DMS153 (cell line): ENCODE results near the gene CDH22.

ENCODE experiments used
- DNase-seq: peaks from one replicate; lab custom pipeline; 2025; lab: John Stamatoyannopoulos, UW

The CDH22 gene

DNA sequence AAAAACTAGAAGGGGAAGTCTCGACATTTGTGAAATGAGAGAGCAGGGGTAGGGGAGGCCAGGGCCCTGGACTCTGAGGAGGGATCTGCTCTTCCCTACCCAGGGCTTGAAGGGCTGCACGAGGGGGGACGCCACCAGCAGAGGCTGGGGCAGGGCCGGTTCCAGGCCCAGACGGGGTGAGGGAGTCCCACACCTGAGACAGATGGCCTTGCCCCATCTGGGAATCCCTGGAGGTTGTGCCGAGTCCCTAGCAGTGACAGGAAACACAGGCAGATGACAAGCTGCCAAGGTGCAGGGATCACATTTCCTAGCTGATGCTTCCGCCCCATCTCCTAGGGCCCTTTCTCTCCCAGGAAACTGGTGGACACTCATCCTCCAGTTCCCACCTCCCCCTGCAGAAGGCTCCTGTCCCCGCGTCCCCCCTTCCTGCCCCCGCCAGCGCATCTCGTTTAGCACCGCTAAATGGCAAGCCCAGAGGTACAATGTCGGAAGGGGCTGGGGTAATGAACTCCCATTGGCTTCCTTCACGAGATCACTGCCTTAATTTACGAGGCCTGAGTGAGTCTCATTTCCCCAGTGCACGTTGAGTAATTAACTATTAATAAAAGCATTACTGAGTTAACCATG is 35.2 kb upstream of the CDH22 start:
- DNase-seq, result peak; percentile 25

DNA sequence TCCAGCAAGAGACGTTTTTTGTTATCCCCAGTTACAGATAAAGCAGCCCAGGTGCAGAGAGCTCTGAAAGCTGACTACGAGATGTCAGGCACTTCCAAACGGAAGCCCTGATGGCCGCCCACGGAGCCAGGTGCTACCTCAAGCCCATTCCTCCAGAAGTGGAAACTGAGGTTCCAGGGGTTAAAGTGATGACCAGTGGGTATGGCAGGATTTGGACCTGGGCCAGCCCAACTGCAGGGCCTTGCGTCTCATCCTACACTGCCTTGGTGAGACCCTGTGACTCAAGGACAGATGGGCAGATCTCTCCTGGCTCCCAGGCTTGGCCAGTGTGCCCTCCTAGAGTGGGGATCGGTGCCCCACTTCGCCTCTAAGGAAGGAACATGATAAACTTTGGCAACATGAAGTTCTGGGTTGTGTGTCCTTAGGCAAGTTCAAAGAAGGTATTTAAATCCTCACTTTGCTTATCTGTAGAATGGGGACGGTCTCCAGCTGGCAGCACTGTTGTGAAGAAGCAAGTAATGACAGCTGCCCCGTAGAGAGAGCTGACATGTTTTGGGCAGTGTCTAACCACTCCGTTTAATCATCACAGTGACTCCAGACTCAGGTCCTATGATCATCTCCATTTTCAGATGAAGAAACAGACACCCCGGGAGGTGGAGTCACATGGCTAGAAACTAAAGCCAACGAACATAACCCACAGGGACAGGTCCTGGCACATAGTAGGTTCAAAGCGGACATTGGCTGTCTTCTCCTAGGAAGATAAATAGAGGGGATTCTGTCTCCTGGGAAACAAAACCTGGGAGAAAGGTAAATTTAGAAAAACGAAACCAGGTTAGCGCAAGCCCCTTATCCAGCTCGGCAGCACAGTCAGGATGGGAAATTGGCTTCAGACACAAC is 34.4 kb upstream of the CDH22 start:
- no peak for DNase-seq

DNA sequence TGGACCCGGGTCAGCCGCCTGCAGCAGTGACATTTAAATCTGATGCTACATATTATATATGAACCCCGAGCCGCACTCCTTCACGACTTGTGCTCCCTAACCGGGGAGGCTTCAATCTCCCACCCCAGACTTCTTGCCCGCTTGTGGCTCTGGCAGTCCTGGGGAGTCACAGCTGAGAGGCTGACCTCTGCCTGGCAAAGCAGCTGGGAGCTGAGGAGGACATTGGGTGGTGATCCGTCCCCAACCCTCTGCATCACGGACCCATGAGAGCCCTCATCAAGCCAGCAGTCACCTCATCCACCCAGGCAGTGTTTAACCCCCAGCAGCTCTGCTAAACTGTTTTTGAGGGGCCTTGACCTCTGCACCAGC is 33.7 kb upstream of the CDH22 start:
- DNase-seq, result no peak

DNA sequence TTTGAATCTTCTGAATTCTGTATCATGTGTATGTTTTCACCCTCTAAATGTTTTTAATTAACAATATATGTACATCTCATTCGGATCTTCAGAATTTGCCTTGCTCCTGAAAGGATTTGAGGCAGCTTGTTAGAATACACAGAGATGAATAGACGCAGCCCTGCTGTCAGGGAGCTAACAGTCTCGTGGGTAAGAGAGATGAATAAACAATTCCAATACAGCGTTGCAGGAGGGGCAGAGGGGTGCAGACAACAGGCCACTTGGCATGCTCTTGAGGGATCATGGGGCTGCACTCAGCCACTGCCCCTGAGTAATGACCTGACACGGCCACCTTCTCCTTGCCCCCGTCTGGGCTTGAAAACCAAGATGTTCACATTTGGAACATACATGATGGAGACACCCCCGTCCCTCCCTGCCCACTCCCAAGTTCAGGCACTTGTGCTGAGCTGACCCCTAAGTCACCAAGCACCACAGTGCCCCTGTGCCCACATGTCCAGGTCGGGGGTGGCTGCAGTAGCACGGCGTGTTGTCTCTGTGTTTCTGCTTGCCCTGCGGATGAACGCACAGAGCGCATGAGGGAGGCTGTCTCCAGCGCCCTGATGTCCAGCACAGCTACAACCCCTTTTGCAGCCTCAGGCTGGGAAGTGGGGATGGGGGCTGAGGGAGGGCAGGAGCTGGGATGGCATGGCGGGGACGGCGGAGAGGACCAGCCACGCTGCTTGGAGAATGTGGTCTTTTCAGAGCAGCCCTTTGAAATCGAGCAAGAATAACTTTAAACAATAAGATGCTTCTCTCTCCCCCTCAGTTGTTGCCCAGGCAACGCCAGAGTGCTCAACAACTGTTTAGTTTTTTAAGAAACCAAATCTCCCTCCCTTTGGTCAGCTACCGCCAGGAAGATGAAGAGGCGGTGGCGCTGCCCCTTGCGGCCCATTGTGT is 33.0 kb upstream of the CDH22 start:
- DNase-seq, result no peak

DNA sequence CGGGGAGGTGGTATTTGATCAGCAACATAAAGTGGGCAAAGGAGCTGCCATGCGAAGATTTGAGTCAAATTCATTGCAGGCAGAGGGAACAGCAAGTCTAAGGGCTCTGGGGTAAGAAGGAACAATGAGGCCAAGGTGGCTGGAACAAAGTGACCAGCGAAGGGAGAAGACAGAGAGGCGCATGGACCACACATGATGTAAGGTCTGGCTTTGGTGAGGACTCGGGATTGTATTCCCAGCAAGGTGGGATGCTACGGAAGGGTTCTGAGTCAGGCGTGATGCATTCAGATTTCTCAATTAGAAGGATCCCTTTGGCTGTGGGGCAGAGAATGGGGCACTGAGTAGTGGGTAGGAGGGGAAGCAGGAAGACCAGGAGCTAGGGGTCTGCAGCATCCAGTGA is 30.7 kb upstream of the CDH22 start:
- DNase-seq, result no peak

DNA sequence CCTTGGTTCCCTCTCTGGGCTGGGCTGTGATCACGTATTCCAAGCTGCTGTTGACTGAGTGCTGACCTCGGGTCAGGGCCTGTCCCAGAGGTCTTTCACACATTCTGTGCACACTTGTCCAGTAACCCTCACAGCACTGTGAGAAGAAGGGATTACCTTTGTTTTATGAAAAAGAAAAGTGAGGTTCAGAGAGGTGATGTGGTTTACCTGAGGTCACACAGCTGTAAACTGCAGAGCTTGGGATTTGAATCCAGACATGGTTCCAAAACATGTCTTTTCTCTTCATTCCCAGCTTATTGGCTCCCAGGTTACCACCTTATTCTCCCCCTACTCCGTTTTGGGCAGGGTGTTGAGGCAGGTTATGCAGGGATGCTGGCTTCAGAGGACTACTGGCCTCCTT is 28.4 kb upstream of the CDH22 start:
- no peak for DNase-seq

DNA sequence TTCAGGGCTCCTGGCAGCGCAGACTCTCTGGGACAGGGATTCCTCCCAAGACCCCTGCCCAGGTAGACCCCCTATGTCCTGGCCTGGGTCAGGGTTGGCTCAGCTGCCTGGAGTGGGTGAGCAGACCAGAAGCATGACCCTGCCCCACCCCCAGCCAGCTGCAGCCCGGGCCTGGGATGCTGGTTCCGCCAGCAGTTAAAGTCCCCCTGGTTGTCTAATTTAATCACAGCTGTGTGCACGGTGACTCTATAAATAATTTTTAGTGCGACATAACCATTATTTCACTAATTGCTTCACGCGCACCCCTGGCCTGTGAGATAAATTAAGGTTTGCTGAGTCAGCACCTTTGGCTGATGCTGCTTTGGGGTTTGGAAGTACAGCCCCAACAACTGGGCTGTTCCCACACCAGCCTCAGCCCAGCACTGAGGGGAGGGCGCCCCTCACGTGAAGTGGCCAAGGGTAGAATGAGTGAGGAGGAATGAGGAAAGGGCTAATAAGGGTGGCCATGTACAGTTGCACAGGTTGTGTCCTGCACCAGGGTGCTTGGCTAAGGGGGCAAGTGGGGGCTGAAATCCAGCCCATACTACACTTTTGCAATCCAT is 26.1 kb upstream of the CDH22 start:
- no peak for DNase-seq

DNA sequence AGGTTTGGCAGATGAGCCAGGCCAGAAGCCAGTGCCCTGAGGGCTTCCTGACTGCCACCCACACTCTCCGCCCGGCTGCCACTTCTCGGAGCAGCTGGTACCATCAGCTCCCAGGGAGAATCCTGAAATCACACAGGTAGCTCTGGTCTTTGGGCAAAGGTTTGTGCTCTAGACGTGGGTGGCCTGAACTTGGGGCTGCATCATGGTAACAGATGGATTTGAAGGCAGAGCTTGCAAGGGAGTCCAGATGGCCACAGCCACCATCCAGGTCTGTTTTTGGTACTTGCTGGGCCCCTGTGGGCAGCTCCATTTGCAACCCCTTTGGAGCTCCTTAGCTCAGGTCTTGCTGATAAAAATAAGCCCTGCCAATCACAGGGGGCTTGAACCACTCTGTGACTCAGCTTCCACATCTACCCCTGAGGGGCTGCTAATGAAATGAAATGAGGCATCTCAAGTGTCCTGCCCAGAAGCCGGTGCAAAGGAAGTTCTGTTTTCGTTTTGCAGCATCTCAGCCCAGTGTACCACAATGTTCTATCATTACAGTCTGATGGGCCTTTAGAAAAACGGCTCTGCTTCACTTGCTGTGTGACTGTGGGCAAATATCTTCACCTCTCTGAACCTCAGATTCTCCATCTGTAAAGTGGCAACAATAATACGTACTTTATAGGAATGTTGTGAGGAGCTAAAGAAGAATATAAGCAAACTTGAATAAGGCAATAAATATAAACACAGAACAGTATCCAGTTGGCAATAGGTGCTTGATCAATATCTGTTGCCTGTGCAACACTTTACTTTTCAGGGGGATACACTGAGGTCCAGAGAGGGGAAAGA is 25.1 kb upstream of the CDH22 start:
- DNase-seq, result no peak

DNA sequence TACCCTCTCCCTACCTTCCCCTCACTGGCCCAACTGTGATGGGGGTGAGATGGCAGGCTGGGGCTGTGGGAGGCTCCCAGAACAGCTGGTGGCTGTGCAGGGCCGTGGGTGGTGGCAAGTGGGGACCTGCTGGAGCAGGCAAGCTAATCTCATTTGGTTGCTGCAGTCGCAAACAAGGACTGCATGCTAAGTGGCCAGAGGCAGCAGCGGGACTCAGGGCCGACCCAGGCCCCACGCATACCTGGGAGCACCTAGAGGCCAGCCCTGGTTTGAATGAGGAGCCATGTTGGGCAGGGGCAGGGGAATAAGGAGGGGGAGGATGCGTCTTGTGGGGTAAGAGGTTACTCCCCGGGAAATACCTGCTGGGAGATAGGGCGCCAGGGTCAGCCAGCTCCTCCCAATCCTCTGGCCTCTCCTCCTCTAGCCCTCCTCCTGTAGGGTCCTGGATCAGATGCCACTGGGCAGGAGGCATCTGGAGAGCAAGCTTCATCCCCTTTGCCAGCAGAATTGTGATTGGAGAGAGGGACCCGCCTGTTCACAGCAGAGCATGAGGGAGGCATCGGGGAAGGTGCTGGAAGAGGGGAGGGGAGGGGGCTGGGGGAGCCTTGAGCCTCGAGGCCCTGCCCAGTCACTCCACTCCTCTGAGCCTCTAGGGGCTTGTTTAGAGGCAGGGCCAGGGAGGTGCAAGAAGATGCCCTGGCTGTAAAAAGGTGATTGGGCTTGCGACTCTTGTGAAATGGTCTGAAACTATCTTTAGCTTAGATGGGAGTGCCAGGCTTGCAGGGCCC is 24.3 kb upstream of the CDH22 start:
- no peak for DNase-seq

DNA sequence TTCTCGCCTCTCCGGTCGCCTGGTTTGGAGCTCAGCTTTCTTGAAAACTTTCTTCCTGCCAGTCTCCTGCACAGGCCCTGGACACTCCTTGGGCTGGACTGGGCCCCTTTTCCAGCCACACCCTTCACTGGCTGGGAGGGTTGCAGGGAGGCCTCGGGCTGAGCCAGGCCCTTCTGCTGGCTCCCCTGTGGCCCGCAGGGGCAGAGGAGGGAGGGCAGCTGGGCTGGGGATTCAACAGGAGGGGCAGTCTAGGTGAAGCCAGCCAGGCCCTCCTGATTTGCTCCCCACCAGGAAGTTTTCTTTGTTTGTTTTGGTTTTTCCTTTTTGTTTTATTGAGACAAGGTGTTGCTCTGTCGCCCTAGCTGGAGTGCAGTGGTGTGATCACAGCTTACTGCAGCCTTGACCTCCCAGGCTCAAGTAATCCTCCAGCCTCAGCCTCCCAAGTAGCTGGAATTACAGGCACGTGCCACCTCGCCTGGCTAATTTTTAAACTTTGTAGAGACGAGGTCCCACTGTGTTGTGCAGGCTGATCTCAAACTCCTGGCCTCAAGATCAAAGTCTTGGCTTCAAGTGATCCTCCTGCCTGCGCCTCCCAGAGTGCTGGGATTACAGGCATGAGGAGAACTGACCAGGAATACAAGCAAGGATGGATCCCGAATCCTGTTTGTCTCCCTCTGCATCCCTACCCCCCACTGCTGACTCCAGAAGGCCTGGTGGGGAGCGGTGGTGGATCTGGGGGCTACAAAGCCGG is 23.5 kb upstream of the CDH22 start:
- no peak for DNase-seq

DNA sequence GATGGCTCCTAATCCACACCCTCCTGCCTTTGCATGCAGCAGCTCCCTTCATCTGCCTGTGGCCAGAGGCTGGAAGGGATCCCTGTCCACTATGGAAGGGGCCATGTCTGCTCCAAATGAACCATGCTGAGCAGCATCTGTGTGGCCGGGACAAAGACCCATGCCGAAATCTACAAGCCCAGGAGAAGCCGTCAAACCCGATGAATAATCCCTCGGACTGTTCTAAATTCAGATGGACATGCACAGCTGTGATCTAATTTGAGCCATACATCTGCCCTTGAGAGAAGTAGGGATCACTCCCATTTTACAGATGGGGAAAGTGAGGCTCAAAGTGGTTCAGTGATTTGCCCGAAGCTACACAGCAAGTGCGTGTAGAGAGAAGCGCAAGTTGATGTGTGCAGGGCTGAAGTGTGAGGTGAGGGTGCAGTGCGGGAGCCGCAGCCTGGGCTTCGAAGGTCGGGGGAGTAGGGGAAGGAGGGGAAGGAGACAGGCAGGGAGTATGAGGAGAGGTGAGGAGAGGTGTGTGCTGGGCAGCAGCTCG is 22.6 kb upstream of the CDH22 start:
- DNase-seq, result no peak

DNA sequence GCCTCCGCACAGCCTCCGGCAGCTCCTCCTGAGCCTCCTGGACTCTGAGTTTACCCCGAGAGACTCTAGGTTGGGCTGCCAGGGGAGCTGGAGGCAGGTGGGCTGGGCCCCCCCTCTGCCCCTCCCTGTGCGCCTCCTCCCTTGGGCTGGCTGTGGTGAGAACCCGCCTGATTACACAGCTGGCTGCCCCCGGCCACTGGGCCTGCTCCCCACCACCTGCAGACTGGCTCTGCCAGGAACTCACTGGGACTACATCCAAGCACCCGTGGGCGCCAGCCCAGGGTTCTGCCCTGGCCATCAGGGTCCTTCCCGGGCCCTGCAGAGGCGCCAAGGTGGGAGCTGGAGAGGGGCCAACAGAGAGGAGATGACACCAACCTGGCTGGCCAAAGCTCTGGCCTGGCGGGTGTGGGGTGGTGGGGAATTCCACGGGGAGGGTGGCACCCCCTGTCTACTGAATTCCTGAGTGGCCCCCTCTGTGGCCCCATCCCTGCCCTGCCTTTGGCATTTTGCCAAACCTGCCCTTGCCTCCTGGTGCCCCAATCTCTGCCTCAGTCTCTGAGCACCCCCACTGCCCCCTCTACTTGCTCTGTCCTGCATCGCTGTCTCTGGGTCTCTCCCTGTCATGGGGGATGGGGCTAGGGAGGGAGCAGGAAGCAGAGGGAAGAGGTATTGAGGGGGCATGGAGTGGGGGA is 21.9 kb upstream of the CDH22 start:
- DNase-seq, result peak; percentile 18

DNA sequence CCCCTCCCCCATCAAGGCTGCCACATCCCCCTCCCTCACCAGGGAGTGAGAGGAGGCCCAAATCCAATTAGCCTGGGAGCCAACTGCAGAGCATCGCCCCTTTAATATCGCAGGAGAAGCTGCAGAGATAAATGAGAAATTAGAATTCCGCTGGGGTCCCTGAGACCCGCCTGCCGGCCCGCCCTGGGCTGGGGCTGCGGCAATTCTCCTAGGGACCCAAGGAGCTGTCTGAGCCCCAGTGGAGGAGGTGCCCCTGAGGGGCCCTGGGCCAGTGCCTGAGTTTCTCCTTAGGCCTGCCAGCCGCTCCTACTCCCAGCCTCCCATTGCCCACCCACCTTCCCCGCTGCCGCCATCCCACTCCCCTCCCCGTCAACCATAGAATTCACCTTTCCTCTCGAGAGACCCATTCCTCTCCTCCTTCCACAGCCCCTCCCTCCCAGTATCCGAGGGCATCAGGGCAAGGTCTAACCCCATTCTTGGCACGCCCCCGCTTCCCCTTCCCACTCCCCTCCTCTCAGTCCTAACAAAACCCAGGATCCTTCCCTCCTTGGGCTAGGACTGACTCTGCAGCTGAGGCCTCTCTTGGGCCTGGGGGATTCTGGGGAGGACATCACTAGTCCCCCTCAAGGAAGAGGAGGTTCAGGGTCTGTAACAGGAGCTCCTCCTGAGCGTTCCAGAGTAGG is 20.0 kb upstream of the CDH22 start:
- no peak for DNase-seq

DNA sequence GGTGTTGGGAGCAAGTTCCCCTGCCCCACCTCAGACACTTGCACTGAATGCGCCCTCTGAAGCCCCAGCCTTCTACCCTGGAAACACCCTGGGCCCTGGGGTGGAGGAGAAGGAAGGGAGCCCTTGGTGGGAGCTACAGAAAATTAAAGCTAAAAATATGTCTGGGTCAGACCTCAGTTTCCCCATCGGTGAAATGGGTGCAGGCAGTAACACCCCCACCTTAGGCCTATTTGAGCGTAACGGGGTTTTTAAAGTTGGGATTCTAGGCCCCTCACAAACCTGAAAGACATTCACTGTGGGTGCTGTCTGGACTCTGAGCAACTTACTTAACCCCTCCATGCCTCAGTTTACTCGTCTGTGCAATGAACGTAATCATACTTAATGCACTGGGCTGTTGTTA is 19.3 kb upstream of the CDH22 start:
- DNase-seq, result no peak

DNA sequence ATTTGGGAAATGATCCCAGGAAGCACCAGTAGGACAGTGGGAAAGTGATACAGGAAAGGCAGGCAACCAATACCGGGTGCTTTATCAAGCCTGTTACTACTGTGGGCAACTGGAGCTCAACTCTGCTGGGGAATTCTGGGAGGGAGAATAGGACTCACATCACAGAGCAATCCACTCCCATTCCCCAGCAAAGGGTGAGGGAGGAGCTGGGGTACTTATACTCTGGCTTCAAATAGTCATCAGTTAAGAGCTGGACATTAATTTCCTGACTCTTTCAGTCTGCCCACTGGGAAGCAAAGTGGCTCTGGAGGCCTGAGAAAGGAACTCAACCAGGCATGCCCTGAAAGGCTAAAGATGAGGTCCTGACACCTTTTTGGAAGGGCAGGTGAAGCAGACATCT is 17.5 kb upstream of the CDH22 start:
- no peak for DNase-seq

DNA sequence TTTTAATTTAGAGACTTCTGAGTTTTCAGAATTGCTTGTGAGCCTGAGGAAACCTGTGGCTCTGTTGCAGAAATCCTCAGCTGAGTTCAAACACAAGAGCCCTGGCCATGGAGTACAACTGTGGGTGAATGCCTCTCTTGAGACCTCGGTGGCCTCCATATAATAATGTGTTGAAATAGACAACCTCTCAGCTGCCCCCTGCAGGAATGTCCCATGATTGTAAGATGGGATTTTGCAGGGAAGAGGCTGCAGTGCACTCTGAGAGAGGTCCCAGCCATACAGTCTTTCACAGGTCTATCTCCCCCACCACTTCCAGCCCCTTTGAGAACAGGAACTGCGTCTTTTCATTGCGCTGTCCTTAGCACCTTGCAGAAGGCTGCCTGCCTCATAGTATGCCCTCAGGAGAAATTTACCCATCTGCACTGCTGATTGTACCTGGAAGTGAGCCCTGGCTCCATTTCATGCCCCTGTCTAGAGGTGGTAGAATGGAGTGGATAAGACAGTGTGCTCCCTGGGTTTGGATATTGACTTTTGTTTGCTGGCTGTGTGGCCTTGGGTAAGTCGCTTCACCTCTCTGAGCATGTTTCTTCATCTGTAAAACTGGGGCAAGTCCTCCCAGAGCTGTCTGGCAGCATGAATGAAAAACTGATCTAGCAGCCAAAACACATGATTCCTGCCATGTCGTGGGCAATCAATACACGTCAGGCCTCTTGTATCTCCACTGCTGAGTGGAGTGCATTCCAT is 16.8 kb upstream of the CDH22 start:
- peak; percentile 42 for DNase-seq

DNA sequence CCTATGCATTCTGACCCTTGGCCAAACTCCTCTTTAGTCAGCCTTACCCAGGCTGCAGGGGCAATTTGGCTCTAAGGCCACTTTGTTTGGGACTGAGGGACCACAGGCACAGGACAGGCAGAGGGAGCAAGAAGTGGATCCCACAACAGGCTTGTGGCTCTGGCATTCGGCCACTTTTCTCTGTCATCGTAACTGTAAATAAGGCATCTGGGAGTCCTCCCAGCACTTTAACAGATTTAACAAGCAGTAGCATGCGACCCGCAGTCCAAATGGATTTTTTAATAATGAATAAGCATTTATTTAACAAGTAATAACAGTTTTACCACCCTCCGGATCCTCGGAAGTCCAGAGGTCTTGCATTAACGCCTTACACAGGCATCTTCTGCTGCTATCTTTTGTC is 16.1 kb upstream of the CDH22 start:
- no peak for DNase-seq

DNA sequence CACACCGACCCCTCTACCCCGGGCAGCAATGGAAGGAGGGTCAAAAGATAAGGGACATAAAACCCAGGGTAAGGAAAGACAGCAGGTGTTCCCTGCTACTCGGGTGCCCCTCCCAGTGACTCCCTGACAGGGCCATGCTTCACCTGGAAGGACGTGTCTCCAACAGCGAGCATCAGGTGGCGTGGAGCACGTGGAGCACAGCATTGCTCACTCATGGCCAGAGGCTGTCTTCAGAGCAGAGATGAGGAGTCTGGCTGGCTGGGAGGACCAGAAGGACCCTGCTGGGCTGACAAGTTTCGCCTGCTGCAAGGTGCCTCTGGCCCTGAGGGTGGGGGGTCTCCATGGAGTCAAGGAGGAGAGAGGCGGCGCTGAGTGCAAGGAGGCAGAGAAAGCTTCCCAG is 15.3 kb upstream of the CDH22 start:
- DNase-seq, result no peak
